GM19324 (cell line): Measurements from ENCODE around the gene PRM1.

Experiments
- ATAC-seq: cut with Tn5 transposase; IDR thresholded peaks from one replicate; pipeline ENCODE4 v1.9.1; 2021; ENCODE audit warnings: mild to moderate bottlenecking, moderate library complexity; ENCODE audit not compliant: unreplicated experiment, low FRiP score

Gene PRM1

GRCh38 chr16:11255737-11256660, 25.1 kb downstream of the PRM1 start, which contains the start of gene SOCS1:
Gene SOCS1 (minus strand): TSS chr16:11256204. CDS start chr16:11255478, 726 bp downstream.
- peak; percentile 68 for ATAC-seq

DNA sequence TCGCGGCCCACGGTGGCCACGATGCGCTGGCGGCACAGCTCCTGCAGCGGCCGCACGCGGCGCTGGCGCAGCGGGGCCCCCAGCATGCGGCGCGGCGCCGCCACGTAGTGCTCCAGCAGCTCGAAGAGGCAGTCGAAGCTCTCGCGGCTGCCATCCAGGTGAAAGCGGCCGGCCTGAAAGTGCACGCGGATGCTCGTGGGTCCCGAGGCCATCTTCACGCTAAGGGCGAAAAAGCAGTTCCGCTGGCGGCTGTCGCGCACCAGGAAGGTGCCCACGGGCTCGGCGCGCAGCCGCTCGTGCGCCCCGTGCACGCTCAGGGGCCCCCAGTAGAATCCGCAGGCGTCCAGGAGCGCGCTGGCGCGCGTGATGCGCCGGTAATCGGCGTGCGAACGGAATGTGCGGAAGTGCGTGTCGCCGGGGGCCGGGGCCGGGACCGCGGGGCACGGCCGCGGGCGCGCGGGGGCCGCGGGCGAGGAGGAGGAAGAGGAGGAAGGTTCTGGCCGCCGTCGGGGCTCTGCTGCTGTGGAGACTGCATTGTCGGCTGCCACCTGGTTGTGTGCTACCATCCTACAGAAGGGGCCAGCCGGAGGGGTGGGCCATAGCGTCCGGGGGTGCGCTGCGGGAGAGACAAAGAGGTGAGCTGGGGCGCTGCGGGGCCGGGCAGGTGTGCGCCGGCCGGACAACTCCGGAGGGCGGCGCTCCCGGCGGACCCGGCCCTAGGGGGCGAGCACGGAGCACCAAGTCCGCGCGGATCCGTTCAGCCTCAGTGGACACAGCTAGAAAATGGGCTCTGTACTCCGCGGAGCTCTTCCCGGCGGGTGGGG, 26.0 kb downstream of the PRM1 start:
- ATAC-seq, result peak; percentile 4

DNA sequence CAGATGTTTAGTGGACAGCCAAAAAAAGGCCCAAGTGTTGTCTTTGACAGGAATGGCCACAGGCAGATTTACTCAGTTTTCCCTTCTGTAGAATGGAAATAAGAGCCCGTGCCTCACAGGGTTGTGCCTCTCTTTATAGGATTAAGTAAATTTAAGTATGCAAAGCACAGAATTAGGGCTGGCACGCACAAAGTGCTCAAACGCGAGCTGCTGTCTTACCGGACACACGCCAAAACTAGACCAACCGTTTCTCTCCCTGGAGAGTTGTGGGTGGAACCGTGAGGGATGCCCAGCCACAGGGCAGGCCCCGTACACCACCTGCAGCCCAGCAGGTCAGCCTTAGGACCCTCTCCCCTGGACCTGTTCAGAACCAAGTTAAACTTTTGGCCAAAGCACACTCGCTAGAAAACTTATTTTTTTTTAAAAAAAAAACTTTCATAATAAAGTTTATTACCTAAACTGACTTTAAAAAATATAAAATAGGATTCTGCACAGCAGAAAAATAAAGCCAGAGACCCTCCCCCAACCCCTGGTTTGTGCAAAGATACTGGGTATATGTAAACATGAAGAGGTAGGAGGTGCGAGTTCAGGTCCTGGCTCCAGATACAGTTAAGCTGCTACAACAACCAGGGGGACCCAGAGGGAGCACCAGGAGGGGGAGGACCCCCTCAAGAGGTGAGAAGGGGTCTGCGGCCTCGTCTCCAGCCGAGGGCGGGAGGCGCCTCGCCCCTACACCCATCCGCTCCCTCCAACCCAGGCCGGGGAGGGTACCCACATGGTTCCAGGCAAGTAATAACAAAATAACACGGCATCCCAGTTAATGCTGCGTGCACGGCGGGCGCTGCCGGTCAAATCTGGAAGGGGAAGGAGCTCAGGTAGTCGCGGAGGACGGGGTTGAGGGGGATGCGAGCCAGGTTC, 26.9 kb downstream of the PRM1 start:
- no peak for ATAC-seq

- no peak for ATAC-seq
Measured at GRCh38 chr16:11253009-11253994, 27.8 kb downstream of the PRM1 start.

GRCh38 chr16:11252482-11252931, 28.6 kb downstream of the PRM1 start:
- ATAC-seq, result no peak

DNA sequence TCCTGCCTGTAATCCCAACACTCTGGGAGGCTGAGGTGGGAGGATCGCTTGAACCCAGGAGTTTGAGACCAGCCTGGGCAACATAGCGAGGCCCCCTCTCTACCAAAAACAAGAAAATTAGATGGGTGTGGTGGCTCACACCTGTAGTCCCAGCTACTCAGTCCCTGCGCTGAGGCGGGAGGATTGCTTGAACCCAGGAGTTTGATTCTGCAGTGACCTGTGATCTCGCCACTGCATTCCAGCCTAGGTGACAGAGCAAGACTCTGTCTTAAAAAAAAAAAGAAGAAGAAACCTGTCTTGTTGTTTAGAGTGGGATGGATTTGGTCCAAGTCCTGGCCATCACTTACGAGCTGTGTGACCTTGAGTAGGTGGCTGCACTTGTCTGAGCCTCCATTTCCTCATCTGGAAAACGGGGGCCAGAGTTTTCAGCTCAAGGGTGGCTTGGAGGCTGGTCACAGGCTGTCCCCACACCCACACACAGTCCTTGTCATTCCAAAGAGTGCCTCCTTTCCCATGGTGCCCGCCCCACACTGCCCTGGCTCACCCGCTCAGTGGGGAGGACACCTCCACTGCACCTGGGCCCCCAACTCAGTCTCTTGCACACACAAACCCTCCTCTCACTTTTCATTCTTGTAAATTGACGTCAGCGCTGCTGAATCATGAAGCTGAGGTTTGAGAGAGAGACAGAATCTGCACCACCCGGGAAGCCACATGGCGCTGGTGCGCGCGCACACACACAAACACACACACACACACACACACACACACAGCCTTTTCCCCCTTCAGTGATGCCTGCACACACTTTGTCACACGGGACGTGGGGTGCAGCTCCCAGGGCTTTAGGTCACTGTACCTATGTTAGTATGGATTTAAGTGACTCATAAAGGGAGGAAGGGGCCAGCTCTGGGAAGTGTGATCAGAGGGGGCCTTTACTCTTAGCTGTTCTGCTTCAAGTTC, 29.3 kb downstream of the PRM1 start:
- ATAC-seq, result no peak

GRCh38 chr16:11250786-11251524, 30.2 kb downstream of the PRM1 start:
- no peak for ATAC-seq

GRCh38 chr16:11250091-11250785, 30.9 kb downstream of the PRM1 start:
- ATAC-seq, result no peak

DNA sequence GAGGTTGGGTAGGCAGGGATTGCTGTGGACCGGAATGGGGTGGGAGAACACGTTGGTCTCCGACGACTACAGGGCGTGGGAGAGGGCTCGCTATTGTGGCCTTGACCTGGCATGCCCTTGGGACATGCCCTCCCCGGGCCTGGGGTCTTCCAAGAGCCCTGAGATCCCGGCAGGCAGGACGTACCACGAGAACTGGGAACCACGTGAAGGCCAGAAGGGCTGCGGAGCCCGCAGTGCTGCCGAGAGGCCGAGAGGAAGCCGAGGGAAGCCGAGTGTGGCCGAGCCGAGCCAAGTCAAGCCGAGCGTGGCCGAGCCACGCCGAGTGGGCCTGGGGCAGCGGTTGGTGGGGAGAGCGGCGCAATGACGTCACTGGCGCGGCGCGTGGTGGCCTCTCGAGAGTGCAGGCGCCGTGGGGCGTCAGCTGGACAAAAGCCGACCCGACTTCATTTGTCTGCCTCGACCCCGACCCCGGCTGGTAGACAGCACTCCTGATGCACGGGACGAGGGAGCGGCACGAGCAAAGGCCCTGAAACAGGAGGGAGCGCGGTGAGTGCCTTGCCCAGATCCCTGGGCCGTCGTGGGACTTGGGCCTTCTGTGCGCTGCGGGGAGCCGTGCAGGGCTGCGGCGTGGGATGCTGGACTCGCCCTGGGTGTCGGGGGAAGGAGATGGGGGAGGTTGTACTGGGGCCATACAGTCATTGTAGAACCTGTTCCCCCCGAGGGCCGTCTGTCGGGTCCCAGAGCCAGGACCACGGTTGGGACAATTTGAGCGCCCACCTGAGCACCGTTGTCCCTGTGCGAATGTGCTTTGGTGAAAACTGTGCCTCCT, 31.7 kb downstream of the PRM1 start:
- ATAC-seq, result no peak

- ATAC-seq, result no peak
Measured at GRCh38 chr16:11248133-11248532, 33.0 kb downstream of the PRM1 start.

- ATAC-seq, result no peak
Measured at GRCh38 chr16:11245988-11246387, 35.1 kb downstream of the PRM1 start.

- ATAC-seq, result no peak
Measured at GRCh38 chr16:11245222-11245737, 35.9 kb downstream of the PRM1 start.

DNA sequence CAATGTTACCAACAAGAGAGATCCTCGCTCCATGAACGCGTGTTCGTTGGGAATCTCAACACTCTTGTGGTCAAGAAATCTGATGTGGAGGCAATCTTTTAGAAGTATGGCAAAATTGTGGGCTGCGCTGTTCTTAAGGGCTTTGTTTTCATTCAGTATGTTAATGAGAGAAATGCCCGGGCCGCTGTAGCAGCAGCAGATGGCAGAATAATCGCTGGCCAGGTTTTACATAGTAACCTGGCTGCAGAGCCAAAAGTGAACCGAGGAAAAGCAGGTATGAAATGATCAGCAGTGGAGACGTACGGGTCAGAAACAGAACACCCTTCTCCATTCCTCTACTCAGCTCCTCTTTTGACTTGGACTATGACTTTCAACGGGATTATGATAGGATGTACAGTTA, 38.5 kb downstream of the PRM1 start:
- no peak for ATAC-seq

GRCh38 chr16:11241480-11242204, 39.5 kb downstream of the PRM1 start:
- no peak for ATAC-seq
